Liver (tissue), 3 donors: Measurements from ENCODE around the gene NRG3.

Source experiments
- ATF3 ChIP-seq: IDR thresholded peaks from 2 replicates; pipeline ENCODE4 v1.6.1; 2016; ENCODE audit warnings: antibody characterized with exemption
- CTCF ChIP-seq: fragments of 150-350 bp; IDR thresholded peaks from 2 replicates; pipeline ENCODE4 v1.5.1; 2017; ENCODE audit warnings: improper control_type of control experiment, low read depth, low read length; ENCODE audit not compliant: missing input control
- EGR1 ChIP-seq, 2 donors: IDR thresholded peaks; 2 replicates each; pipeline ENCODE4 v1.6.1; 2016 to 2018; ENCODE audit warnings: antibody characterized with exemption in 2 of 2, low read depth in 2 of 2
- FOXA1 ChIP-seq: IDR thresholded peaks from 2 replicates; pipeline ENCODE4 v1.6.1; 2016; ENCODE audit warnings: antibody characterized with exemption
- REST ChIP-seq: IDR thresholded peaks from 2 replicates; pipeline ENCODE4 v1.6.1; 2016; ENCODE audit warnings: antibody characterized with exemption, mild to moderate bottlenecking
- SP1 ChIP-seq: IDR thresholded peaks from 2 replicates; pipeline ENCODE4 v1.6.1; 2018; ENCODE audit warnings: antibody characterized with exemption, mild to moderate bottlenecking
- donor health status: healthy.
- donor health status: healthy.

GRCh38 chr10:82310839-82311238 is 435.8 kb downstream of the NRG3 start:
- no peak for TF ChIP-seq CTCF
- no peak for TF ChIP-seq ATF3
- no peak for TF ChIP-seq SP1
- TF ChIP-seq EGR1 (IDR thresholded peaks at IDR 0.05; ENCODE audit: low read depth in 2 of 2): no peak
- TF ChIP-seq REST: no peak
- TF ChIP-seq FOXA1: no peak
